Measurements from ENCODE around the gene ZNF26.
A peak's percentile ranks its signal among the peaks of the same experiment; 100 is the strongest.
"Not testable (repeated sequence)": the region's sequence is repeated elsewhere in the genome, so short reads cannot be mapped to it uniquely, and the experiment has no call there.

The ZNF26 gene

DNA sequence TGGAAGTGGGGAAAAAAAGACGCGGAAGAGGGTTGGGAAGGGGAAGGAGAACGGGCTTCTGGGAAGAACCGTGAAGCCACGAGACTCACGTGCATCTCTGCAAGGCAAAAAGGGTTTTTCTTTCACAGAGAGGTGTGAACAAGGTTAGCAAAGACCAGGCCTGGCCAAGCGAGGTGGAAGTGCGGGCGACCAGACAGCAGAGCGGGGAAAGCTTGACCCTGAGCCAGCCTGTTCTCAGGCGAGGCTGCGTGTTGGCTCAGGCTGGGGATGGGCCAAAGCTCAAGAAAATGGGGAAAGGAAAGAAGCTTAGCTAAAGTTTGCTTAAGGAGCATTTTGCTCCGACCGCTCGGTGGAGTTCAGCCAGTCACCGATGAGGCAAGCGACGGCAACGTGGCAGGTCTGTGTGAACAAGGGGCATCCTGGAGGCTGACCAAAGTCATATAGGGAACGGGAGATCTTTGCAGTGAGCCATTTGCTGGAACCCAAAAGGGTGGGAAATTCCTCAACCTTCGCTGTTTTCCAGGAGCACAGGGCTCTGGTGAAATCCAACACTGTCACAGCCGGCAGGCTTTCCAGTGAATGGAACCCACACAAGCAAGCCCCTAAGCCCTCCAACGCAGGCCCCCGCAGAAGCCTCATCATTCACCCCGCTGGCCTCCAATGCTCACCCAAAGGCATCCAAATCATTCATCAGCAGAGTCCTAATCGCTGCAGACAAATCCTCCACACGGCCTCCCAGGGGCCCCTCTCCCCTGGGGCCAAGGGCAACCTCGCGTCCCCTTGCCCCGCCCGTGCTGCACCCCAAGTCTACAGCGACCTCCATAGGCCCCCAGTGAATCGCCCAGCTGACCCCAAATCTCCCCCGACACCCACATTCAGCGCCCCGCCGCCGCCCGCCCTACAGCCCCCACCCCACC is 30.8 kb upstream of the ZNF26 start:
- no peak for DNase-seq

DNA sequence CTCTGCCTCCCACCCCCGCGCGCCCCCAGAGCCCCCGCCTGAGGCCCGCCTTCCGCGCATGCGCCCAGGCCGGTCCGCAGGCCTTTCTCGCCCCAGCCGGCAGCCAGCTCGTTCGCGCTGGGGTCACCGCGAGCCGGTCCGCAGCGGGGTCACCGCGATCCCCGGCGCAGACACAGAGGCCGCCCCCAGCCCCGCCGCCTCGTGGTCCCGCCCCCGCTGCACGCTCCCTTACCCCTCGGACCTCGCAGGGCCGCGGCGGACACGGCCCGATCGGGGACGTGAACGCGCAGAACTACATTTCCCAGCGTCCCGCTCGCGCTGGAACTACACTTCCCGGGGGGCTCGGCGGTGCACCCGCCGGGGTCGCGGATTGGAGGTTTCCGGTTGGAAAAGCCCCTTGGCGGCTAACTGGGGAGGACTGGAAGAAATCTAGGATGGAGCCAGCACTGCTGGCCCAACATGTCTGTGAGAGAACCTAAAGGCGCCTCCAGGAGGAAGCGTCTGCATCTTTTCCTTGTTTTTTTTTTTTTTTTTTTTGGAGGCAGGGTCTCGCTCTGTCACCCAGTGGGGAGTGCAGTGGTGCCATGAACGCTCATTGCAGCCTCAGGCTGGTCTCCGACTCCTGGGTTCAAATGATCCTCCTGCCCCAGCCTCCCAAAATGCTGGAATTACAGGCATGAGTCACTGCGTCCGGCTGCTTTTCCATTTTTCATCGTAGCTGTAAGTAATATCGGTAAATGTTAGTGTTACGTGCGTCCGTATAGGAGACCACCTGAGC is 30.0 kb upstream of the ZNF26 start, which contains the start of gene ZNF605:
TSS of gene ZNF605 (minus strand) at position 296 of the 778 bp plus-strand sequence. CDS start 10,671 bp downstream, outside the sequence.
- DNase-seq = no peak

DNA sequence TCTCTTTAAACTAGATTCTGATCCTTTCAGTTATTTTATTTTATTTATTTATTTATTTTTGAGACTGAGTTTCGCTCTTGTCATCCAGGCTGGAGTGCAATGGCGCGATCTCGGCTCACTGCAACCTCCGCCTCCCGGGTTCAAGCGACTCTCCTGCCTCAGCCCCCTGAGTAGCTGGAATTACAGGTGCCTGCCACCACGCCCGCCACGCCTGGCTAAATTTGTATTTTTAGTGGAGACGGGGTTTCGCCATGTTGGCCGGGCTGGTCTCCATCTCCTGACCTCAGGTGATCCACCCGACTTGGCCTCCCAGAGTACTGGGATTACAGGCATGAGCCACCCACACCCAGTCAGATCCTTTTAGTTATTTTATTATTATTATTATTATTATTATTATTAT is 24.4 kb upstream of the ZNF26 start:
- DNase-seq = not testable (repeated sequence)

DNA sequence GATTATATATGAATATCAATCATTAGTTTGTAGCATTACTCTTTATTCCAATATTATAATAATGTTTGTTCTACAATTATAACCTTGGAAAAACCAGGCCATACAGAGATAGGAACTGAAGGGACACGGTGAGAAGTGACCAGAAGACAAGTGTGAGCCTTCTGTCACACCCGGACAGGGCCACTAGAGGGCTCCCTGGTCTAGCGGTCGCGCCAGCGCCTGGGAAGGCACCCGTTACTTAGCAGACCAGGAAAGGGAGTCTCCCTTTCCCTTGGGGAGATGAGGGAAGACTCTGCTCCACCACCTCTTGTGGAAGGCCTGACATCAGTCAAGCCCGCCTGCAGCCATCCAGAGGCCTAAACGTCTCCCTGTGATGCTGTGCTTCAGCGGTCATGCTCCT is 22.2 kb upstream of the ZNF26 start:
- DNase-seq = not testable (repeated sequence)

DNA sequence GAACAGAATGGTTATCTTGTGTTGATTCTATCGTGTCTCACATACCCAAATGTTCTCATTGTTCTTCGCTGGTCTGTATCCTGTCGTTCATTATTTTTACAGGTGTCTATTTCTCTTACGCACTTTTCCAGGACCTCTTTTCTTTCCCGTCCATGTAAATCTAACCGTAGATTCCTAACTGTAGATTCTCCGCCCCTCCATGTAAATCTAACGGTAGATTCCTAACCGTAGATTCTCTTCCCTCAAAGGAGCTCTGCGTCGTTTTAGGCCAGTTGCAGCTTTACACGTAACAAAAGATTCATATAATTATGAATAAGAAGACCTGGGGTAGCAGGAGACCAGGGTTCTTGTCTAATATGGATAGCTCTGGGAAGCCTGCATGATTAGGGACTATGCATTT is 20.4 kb upstream of the ZNF26 start:
- DNase-seq = no peak

DNA sequence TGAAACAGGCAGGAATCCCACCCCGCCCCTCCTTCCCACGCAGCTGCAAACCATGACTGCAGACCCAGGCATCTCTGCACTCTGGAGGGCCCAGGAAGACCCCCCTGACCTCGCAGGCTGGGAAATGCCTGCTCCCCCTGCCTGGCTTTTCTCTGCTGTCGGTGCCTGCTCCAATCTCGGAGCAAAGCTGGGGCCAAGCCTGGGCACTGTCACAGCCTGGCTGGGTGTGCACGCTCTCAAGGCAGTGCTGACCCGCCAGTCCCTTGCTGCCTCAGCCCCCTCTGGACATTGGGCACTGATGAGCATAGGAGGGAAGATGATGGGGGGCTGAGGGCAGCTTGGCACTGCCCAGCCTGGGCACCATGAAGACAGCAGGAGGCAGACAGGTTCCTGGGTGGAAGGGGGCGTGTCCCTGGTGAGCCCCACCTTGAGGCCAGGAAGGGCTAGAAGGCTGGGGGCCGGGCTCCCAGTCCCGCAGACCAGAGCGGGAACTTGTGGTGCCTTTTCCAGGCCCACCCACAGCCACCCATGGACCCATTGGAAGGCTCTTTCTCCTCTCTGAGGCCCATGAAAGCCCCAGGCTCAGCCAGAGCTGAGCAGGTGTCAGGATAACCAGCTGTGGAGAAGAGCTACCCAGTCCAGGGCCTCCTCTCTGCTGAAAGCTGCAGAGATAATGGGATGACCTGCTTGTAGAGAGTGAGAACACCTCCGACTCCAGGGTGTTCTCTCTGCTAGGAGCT is 19.3 kb upstream of the ZNF26 start:
- no peak for DNase-seq

DNA sequence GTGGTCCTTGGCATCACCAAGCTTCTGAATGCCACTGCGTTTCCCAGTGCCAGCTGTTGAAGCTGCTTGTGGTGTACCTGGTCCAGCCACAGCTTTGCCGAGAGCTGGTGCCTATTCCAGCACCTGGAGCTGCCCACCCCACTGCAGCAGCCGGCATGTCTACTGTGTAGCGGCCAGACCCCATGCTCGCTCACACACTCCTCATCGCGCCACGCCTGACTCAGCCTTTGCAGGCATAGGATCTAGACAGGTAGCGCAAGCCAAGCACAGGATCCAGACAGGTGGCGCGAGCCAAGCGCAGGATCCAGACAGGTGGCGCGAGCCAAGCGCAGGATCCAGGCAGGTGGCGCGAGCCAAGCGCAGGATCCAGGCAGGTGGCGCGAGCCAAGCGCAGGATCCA is 18.4 kb upstream of the ZNF26 start:
- no peak for DNase-seq

DNA sequence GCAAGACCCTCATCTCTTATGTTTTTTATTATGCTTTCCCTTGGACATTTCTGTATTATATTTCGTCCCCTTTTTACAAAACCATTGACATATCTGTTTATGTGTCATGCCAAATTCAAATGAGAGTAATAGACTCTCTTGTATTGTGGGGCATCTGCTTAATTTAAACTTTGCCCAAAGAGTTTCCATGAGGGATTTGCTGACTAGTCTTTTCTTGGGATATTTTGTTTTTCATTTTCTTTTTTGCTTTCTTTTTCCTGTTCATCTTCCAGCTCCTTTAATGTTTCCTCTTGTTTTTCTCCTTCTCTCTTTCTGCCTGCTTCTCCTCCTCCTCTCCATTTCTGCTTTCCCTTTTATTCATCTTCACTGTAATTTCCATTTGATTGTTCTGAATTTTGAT is 13.8 kb upstream of the ZNF26 start:
- DNase-seq = no peak

DNA sequence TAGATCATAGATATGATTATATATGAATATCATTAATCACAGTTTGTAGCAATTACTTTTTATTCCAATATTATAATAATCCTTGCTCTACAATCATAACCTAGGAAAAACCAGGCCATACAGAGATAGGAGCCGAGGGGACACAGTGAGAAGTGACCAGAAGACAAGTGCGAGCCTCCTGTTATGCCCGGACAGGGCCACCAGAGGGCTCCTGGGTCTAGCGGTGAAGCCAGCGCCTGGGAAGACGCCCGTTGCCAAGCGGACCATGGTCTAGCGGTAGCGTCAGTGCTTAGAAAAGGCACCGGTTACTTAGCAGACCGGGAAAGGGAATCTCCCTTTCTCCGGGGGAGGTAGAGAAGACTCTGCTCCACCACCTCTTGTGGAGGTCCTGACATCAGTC is 9.3 kb upstream of the ZNF26 start:
- not testable (repeated sequence) for DNase-seq

DNA sequence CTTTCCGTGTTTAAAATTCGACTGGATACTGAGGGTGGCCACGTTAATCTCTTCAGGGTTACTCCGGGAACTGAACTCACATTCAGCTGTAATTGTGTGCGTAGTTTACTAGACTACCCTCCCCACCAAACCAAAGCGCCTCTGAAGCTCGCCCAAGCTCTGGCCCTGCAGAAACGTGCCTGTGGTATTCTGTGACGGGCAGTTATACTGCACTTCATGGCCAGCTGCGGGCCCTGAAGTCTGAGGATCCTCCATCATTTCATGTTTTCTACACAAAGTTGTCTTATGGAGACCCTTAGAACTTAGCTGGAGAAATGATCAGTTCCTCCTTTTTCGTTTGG is 688 bp downstream of the ZNF26 start:
- DNase-seq = no peak

DNA sequence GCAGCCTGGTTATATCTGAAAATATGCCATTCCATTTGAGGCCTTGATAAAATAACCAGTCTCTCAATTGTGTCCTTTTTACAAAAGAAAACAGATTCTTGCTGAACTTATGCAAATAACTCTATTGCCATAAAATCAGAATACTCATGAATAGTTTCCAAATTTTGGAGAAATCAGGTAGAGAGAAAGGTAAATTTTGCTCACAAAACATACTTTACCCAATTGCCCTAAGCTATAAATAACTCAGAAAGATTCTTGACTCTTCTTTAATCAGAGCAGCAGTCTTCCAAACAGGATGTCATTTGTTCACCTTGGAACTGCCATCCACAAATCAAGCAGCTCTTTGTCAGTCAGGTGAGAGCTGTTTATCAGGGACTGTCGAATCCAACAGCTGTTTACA is 12.6 kb downstream of the ZNF26 start:
- no peak for DNase-seq

DNA sequence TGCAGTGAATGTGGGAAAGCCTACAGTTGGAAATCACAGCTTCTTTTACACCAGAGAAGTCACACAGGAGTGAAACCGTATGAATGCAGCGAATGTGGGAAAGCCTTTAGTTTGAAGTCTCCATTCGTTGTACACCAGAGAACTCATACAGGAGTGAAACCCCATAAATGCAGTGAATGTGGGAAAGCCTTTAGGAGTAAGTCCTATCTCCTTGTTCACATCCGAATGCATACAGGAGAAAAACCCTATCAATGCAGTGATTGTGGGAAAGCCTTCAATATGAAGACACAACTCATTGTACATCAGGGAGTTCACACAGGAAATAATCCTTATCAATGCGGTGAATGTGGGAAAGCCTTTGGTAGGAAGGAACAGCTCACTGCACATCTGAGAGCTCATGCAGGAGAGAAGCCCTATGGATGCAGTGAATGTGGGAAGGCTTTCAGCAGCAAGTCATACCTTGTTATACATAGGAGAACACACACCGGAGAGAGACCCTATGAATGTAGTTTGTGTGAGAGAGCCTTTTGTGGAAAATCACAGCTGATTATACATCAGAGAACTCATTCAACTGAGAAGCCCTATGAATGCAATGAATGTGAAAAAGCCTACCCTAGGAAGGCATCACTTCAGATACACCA is 24.6 kb downstream of the ZNF26 start:
- no peak for DNase-seq

DNA sequence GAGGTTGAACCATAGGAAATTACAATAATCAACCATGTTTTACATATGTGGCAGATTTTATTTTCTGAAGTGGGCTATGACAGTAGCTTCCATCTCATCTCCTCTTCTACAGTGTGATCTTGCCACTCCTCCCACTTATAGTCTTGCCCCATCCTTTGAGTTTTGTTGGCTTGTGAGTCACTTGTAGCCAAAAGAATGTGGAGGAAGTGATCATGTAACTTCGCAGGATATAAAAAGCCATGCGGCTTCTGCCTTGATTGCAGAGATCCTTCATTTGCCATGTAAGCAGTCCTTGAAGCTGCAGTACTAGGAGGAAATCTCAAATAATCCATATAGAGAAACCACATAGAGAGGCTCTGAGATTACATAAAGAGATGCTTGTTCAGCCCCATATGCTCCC is 37.4 kb downstream of the ZNF26 start:
- no peak for DNase-seq

DNA sequence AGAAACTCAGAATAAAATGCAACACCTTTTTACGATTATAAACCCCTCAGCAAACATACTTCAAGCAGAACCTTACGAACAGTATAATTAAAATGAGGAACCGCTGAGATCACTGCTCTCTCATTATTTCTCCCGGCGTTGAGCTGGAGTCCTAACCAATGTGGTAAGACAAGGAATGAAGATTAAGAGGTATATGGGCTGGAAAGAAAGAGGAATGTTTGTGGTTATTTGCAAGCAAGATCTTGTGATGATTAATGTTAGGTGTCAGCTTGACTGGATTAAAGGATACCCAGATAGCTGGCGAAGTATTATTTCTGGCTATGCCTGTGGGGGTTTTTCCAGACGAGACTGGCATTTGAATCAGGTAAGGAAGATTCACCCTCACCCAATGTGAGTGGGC is 40.8 kb downstream of the ZNF26 start:
- DNase-seq = no peak

DNA sequence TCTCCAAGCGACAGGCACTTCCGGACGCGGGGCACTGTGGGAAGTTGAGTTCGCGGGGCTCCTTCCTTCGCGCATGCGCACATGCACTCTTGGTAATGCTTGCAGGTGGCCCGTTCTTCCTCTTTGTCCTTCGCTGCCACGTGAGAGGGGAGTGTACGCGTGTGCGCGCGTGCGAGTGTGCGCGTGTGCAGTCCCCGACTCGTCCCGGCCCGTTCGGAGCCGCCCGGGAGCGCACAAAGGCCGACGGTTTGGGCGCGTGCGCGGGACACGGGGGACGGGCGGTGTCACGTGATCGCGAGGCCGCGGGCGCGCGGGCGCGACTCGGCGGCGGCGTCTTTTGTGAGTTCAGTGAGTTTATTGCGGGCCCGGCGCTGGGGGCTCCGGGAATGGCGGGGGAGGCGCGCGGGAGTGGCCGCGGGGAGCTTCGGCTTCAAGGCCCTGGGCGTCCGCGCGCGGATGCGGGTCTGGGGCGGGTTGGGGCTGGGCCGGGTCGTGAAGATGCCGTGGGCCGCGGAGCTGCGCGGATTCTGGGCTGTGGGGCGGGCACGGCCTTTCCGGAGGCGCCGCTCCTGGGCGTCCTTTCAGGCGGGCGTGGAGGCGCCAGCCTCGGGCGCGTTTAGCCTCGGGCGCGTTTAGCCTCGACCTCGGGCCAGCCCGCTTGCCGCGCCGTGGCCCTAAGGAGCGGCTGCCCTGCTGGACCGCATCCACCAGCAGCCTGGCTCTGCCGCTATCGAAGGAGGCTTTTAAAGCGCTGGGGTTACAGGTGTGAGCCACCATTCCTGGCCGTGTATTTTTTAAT is 51.2 kb downstream of the ZNF26 start, which contains the start of gene ZNF84:
TSS of gene ZNF84 (plus strand) at position 303 of the 799 bp plus-strand sequence. CDS start 3,959 bp downstream, outside the sequence.
- peak; percentile 100 for DNase-seq

DNA sequence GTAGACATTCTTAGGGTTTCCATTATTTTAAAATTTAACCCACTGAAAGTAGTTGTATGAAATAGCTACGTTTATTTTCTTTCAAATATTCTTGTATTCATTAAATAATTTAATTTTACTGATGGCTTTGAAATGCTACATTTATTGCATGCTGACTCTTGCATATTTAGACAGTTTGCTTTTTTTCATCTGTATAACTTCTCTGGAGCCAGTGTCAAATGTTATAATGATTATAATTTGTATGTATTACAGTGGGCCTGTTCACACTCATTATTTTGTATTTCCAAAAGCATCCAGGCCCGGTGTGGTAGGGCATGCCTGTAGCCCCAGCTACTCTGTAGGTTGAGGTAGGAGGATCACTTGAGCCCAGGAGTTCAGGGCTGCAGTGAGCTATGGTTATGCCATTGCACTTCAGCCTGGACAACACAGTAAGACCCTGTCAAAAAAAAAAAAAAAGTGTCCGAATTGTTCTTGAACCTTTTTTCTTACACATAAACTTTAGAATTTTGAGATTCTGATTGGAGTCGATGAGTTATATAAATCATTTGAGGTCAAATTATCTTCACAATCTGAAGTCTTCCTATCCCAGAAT is 52.0 kb downstream of the ZNF26 start:
- DNase-seq = no peak

DNA sequence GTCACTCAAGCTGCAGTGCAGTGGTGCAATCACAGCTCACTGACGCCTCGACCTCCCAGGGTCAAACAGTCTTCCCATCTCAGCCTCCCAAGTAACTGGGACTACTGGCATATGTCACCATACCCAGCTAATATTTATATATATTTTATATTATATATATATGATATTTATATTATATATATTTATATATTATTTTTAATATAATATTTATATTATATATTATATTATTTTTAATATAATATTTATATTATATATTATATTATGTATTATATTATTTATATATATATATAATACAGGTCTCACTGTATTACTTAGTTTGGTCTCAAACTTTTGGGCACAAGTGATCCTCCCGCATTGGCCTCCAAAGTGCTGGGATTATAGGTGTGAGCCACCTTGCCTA is 60.5 kb downstream of the ZNF26 start:
- no peak for DNase-seq

DNA sequence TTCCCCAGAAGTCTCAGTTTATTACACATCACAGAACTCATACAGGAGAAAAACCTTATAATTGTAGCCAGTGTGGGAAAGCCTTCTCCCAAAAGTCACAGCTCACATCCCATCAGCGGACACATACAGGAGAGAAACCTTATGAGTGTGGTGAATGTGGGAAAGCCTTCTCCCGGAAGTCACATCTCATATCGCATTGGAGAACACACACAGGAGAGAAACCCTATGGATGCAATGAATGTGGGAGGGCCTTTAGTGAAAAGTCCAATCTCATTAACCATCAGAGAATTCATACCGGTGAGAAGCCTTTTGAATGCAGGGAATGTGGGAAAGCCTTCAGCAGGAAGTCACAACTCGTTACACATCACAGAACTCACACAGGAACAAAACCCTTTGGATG is 71.3 kb downstream of the ZNF26 start:
- DNase-seq = no peak

DNA sequence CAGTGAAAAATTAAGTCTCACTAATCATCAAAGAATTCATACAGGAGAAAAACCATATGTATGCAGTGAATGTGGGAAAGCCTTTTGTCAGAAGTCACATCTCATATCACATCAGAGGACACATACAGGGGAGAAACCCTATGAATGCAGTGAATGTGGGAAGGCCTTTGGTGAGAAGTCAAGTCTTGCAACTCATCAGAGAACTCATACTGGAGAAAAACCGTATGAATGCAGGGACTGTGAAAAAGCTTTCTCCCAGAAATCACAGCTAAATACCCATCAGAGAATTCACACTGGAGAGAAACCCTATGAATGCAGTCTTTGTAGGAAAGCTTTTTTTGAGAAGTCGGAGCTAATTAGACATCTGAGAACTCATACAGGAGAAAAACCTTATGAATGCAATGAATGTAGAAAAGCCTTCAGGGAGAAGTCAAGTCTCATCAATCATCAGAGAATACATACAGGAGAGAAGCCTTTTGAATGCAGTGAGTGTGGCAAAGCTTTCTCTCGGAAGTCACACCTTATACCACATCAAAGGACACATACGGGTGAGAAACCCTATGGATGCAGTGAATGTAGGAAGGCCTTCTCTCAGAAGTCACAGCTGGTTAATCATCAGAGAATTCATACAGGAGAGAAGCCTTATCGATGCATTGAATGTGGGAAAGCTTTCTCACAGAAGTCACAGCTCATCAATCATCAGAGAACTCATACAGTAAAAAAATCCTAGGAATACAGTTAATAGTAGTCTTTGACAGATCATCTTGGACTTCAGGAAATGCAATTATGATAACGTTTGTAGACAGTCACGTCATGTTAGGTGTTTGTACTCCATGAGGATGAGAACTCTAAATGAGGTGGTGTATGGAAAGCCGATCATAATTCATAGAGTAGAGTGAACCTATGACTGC is 72.3 kb downstream of the ZNF26 start:
- no peak for DNase-seq

DNA sequence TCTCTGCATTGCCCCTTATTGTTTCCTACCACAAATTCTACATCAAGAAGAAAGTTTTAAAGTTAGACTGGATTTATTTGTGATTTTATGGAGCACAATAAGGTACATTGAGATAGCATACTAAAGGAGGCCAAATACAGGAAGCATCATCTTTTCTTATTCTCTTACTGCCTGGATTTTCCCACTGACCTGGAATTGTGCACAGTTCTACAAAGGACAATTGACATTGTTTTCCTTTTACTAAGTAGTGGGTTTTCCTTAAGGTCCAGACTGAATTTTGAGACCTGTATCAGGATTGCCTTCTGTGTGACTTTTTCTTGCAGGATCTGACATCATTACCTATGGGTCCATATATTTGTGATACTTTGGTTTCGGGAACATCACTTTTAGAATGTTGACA is 75.8 kb downstream of the ZNF26 start:
- DNase-seq = no peak

Measured in NCI-H1048 (cell line).